EH (cell line): ENCODE measurements around the gene KCNIP1.

ENCODE experiments used
- DNase-seq: peaks from one replicate; pipeline ENCODE4 v3.0.0-alpha.2; 2015; ENCODE audit warnings: low read depth

Gene KCNIP1

DNA sequence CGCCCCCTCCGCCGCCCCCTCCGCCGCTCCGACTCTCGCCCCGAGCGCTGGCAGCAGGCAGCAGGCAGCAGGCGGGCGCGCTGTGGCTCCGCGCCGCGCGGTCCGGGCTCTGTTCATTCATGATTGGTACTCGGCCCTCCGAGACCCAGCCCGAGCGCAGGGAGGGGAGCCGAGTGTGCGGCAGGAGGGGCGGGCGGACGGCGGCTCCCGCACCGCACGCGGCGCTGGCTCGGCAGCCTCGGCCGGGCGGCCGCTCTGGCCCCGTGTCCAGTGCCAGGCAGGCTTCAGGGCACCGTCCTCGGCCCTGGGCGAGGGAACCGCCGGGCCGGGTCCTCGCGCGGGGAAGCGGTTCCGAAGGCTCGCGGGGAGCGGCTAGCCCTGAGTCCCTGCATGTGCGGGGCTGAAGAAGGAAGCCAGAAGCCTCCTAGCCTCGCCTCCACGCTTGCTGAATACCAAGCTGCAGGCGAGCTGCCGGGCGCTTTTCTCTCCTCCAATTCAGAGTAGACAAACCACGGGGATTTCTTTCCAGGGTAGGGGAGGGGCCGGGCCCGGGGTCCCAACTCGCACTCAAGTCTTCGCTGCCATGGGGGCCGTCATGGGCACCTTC, at the start of gene KCNIP1:
TSS of gene KCNIP1 (plus strand) at position 31 of the 607 bp plus-strand sequence.
- no peak for DNase-seq

DNA sequence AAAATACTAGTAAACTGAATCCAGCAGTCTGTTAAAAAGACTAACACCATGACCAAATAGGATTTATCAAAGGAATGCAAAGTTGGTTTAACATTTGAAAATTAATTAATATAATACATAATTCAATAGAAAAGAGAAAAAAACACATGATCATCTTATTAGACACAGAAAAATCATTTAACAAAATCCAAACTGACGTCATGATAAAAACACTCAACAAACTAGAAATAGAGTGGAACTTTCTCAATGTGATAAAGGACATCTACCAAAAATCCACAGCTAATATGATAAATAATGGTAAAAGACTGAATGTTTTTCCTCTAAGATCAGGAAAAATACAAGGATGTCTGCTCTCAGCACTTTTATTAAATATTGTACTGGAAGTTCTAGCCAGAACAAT, 40.4 kb upstream of the KCNIP1 start:
- DNase-seq = no peak

DNA sequence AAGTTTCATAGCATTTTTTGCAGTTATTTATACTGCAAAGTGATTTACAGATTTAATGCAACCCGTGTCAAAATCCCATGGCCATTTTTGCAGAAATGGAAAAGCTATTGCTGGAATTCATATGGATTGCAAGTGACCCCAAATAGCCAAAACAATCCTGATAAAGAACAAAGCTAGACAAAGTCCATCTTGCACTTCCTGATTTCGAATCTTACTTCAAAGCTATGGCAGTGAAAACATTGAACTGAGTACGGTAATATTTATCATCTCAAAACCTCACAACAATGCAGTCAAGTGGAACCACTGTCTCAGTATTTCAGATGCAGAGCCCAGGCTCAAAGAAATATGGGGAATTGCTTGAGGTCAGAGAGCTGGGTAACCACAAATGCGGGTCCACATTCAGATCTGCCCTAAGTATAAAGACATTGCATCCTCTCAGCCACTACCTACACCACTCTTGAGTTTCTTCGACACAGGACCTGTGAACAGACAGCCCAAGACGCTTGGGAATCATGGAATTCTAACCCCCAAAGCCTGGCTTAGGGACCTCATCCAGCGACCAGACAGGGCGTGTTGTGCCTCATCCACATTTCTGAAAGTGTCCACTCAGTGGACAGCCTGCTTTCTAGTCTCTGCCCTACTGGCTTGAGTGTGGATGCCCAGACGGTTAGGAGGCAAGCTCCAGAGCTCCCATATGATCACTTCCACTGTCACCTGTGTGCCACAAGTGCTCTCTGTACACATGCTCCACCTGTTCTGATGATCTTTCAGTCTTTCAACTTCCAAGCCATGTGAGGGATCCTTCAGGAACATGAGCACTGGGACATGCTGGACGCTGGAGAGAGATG, 39.3 kb upstream of the KCNIP1 start:
- no peak for DNase-seq

DNA sequence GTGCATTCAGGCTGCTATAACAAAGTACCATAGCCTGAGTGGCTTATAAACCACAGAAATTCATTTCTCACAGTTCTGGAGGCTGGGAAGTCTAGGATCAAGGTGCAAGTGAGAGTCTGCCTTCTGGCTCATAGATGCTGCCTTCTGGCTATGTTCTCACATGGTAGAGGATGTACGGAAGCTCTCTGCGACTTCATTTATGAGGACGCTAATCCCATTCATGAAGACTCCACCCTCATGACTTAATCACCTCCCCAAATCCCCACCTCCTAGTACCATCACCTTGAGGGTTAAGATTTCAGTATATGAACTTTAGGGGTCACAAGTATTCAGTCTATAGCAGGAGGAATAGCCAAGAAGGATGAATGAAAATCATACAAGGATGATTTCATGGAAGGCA, 37.3 kb upstream of the KCNIP1 start:
- no peak for DNase-seq

DNA sequence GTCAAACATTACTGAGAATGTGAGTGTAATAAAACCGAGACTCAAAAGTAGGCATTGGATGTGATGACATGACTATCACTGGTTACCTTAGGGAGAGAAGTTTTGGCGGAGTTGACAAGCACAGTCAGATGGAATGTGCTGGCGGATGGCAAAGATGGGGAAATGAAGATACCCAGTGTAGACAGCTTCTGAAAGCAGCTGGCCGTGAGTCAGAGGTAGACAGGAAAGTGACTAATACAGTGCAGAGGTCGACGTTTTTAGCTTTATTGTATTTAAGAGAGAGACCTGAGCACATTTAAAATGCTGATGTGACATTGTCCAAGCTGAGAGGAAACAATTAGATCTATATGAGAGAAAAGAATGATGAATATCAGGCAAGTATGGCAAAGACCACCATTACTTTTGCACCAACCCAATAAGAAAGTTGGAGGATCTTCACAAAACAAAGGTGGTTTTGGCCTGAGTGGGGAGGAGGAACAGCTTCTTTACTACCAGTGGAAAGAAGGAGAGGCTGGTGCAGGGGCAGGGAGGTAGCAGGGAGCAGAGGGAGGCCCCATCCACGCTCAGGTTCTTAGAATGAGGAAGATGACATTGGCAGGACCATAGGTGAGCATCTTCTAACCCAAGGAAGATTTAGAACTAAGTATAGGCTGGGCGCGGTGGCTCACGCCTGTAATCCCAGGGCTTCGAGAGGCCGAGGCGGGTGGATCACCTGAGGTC, 36.7 kb upstream of the KCNIP1 start:
- DNase-seq = peak; percentile 91

DNA sequence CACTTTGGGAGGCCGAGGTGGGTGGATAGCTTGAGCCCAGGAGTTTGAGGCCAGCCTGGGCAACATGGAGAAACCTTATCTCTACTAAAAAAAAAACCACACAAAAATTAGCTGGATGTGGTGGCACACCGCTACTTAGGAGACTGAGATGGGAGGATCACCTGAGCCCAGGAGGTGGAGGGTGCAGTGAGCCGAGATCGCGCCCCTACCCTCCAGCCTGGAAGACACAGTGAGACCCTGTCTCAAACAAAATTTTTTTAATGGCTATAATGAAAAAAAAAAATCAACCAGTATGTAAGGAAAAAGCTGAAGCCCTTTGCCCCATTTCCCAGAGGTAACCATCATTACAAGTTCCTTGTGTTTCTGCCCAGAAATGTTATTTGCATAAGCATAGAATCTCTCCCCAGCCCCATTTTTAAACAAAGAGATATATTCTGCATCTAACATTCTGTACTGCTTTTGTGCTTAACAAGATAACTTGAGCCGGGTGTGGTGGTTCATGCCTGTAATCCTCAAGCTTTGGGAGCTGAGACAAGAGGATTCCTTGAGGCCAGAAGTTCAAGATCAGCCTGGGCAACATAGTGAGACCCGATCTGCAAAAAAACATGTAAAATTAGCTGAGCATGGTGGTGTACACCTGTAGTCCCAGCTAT, 35.1 kb upstream of the KCNIP1 start:
- DNase-seq = no peak

DNA sequence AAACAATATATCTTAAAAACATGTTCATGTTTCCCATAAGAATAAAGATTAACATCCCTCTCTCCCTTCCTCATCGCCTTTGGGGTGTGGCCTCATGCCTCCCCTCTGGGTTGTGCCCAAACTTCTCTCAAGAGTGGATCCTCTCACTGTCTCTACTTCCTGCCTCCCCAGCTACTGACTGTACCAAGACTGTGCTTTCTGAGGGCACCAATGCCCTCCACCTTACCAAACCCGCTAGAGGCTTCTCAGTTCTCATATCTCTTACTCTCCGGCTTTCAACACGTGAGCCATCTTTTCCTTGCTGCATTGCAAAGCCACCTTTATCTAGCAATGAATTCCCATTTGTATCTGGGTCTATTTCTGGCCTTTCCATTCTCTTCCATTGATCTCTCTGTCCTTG, 34.4 kb upstream of the KCNIP1 start:
- DNase-seq = no peak

DNA sequence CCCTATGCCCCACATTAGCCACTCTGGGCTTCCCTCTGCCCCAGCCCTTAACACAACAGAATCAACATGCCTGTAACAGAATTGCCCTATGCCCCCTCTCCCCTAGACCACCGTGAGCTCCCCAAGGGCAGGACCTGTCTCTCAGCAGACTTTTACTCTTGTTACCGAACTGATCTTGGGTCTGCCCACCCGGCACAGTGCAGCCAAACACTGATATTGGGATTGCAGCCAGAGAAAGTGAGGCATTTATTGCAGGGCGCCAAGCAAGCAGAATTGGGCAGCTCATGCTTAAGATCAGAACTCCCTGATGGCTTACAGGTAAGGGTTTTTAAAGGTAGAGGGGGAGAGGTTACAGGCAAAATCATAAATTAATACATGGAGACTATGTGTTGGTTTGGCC, 33.5 kb upstream of the KCNIP1 start:
- DNase-seq = no peak

DNA sequence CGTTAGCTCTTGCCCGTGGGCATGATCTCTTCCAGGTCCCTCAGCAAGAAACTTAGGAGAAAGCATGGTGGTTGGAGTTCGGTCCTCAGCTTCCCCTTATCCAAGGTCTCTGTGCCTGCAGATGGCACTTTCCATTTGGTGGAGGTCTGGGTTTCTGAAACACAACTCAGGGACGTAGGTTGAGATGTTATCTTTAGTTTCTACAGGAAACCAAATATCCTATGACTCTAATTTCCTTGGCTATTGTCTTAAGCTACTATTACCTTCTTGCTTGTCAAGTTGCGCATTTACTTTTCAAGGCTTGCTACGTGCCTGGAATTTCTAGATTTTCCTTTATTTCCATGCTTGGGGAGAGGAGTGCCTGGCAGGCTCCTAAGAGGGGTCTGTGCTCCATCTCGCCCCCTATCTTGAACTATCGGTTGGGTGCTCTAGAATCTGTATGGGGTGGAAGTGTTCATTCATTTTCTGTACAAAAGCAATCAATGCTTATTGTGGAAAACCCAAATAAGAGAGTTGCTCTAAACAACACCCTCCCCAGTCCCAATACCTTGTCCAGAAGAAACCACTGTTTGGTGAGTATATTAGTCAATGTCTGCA, 32.9 kb upstream of the KCNIP1 start:
- DNase-seq = no peak

DNA sequence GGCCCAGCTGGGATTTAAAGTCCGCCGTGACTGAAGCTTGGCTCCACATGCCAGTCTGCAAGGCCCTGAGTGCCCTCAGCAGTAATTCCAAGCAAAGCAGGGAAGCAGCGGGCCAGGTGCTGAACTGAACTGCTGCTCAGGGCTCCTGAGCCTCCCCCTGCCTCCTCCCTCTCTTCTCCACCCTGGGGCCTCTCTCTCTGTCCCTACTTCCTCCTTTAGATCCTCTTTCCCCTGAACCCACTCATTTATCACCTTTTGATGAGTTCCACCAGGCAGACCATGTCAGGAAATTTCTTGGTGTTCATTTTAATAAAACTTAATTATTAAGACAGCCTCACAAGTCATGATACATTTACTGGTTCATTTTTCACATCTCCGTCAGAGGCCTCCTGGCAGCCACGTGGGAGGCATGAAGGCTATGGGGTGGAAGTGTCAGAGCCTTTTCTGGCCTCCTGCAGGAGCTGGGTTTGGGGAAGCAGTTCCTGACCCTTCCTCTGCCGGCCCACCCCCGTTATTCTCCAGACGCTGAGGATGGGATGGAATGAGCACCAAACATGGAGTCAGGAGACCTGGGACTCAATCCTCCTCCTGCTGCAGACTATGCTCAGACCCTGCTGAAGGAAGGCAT, 32.2 kb upstream of the KCNIP1 start:
- DNase-seq = no peak

DNA sequence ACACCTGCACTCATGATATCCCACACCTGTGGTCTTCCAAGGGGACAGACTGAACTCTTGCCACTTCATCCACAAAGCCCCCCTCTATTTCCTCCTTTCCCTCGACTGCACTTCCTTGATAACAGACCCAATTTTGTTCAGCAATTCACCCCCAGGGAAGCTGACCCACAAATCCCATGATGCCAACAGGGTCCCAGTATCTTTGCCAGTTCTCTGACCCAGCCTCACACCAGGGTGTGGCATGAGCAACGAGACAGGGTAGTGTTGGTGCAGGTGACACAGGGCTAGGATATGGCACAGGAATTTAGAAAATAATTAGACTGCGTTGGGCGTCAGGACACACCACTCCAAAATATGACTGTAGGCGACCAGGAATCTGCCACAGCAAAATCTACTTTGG, 30.2 kb upstream of the KCNIP1 start:
- no peak for DNase-seq

DNA sequence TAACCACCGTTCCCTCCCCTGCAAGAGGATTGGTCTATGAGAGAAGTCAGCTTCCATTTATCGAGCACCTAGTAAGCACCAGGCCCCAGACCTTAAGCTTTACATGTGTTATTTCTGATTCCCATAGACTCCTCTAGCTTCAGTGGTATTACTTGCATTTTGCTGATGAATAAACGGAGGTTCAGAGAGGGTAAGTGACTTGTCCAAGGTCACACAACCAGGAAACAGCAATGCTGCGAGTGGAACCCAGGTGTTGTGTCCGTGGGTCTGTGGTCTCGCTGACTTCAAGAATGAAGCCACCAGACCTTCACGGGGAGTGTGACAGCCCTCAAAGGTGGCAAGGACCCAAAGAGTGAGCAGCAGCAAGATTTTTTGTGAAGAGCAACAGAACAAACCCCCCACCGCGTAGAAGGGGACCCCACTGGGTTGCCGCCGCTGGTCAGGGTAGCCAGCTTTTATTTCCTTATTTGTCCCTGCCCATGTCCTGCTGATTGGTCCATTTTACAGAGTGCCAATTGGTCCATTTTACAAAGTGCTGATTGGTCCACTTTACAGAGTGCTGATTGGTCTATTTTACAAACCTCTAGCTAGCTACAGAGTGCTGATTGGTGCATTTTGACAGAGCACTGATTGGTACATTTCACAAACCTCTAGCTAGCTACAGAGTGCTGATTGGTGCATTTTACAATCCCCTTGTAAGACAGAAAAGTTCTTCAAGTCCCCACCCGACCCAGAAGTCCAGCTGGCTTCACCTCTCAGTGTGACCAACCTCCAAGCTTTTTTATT, 29.1 kb upstream of the KCNIP1 start:
- no peak for DNase-seq

DNA sequence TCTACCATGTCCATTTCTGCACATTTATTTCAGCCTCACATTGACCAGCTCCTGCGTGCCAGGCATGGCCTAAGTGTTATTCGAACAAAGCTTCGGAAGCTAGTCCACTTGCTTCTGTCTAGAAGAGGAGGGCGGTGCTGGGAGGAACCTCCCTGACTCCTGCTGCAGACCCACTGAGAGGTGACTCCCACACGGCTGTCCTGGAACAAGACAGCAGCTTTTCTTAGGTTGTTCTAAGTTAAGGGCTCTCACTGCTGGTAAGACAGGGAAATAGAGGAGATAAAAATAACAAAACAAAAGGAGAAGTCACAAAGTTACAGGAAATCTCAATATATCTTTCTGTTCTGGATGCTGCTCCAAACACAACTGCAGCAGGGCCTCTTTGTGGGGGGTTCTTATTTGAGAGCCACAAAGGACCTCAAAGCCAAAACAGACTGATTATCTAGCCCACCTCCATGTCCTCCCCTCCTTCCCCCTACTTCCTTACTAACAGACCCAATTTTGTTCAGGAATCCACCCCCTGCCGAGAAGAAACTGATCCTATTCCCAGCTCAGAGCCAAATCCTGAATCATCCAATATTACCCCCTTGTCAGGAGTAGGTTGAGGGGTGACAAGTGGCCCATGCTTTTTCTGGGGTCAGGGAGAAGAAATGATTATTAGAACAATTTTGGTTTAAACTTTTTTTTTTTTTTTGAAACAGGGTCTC, 28.4 kb upstream of the KCNIP1 start:
- no peak for DNase-seq

DNA sequence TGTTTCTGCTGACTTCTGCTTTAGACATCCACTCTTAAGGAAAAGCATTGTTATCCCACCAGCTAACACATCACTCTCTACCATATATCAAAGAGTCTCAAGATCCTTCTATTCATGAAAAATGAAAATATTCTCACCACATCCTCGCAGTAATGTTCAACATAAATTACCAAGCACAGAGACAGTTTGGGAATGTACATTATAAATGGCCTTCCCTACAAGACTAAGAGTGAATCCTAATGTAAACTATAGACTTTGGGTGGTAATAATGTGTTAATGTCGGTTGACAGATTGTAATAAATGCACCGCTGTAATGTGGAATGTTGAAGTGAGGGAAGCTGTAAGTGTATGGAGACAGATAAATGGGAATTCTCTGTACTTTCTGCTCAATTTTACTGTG, 27.1 kb upstream of the KCNIP1 start:
- DNase-seq = no peak

DNA sequence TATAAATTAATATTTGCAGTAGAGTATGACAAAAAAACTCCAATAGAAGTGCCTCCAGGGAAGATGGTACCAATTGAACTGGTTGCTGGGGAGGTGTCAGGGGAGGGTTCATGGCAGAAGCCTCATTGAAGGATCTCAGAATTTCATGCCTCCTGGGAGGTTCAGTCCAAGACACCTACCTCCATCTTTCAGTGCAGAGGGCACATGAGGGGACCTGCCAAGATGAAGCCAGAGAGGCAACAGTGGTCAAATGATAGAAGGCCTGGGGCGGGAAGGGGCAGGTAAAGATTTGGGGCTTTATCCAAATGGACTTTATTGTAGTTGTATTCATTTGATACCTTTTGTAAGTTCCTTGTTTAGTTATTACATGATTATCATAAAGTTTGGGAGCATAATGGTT, 25.9 kb upstream of the KCNIP1 start:
- DNase-seq = no peak

DNA sequence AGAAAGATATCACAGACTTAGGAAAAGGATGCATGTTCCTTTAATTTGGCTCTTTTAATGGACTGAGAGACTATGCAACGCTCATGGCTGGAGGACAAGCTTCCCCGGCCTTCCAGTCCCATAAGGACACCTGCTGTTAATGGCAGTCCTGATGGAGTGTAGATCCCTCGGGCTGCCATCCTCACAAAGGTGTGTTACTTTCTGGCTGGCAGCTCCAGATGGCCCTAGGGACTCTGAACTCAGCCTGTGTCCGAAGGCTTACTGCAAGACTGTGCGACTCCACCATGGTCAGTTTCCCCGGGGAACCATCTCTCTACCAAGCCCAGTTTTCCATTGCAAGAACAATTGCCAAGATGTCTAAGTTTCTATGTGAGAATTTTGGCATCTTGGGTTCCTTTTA, 25.5 kb upstream of the KCNIP1 start:
- DNase-seq = no peak

DNA sequence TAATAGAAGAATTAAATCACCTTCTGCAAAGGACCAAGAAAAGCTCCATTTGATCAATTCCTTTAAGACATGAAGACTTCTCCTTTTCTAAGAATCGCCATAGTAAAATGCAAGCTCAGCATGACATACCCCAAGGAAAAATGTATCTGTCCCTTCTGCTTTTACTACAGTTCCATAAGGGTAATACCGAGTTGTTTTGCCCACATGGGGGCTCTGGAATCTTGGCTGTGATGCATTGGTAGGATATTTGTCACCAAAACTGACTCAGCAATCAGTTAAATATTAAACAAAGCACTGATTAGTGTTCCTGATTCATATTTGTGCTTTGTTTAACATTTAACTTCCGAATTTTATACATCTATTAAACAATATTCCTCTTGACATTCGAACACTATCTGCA, 24.3 kb upstream of the KCNIP1 start:
- DNase-seq = peak; percentile 31

DNA sequence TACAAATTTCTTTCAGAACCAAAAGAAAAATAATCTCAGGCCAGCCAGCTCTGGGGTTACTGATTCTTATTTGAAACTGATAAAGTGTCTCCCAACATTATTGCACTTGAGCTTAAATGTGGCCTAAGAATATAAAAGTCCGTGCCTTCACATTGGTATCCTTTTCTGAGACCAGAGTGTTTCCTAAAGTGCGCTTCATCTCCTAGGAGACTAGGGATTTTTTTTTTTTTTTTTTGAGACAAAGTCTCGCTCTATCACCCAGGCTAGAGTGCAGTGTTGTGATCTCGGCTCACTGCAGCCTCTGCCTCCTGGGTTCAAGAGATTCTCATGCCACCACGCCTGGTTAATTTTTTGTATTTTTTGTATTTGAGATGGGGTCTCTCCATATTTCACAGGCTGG, 23.6 kb upstream of the KCNIP1 start:
- DNase-seq = no peak

DNA sequence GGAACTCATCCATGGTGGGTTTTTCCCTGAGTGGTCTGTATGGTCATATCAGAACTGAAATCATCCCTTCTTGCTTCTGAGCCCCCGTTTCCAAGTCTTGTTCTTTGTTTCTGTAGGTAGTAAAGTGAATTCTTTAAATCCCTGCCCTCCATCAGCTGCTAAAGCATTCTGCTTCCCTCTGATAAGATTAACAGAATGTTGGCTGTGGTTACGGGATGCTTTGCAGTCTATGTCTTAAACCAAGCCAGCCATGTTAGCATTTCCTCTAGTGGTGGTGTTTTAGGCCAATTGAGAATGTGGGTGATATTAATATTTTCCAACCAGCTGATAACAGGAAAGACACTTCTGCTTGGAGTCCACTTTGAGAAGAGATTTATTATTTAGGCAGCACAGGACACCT, 22.0 kb upstream of the KCNIP1 start:
- no peak for DNase-seq

DNA sequence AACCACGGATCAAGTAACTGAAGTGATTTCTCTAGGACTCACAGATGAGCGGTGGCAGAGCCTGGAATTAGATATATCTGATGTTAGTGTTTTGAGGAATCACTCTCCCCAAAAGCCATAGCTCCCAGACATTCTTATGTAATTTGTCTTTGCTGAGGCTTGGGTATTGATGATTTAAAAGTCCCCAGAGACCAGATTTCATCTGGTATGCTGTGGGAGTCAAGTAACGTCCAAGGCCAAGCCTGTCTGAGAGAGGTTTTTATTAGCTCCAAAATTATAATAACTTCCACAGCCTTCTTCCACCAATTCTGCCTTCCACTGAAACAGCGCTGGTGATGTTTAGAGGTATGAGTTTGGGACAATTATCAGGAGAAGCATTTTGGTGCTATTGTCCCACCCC, 21.3 kb upstream of the KCNIP1 start:
- no peak for DNase-seq
